Hepatocyte (in vitro differentiated cells): ENCODE data around the gene PCOLCE2. TPM values are rescaled to one million over a fixed set of nuclear protein-coding genes. Genes with fewer than 3 reads are reported as not detected.

ENCODE experiments used
- DNase-seq: peaks from one replicate; pipeline ENCODE4 v3.0.0-alpha.2; 2016; ENCODE audit warnings: low spot score
- H2AFZ ChIP-seq: fragments of 200-600 bp; sonication (generic); 2 replicates; pipeline ENCODE4 v1.6.0; 2016; ENCODE audit warnings: antibody characterized with exemption, mild to moderate bottlenecking
- H3K27ac ChIP-seq: fragments of 200-600 bp; sonication (generic); 2 replicates; pipeline ENCODE4 v1.5.1; 2016; ENCODE audit warnings: mild to moderate bottlenecking
- H3K27me3 ChIP-seq: fragments of 200-600 bp; sonication (generic); 2 replicates; pipeline ENCODE4 v1.6.1; 2016
- H3K36me3 ChIP-seq: fragments of 200-600 bp; sonication (generic); replicated peaks from 2 replicates; pipeline ENCODE4 v1.5.1; 2016; ENCODE audit warnings: low read depth; ENCODE audit not compliant: insufficient read depth
- H3K4me1 ChIP-seq: fragments of 200-600 bp; sonication (generic); 2 replicates; pipeline ENCODE4 v1.5.1; 2016; ENCODE audit warnings: mild to moderate bottlenecking, moderate library complexity; ENCODE audit not compliant: insufficient read depth
- H3K4me2 ChIP-seq: fragments of 200-600 bp; sonication (generic); 2 replicates; pipeline ENCODE4 v1.6.0; 2016
- H3K4me3 ChIP-seq: fragments of 200-600 bp; sonication (generic); 2 replicates; pipeline ENCODE4 v1.5.1; 2016; ENCODE audit warnings: mild to moderate bottlenecking
- H3K79me2 ChIP-seq: fragments of 200-600 bp; sonication (generic); 2 replicates; pipeline ENCODE4 v1.6.0; 2017; ENCODE audit warnings: mild to moderate bottlenecking
- H3K9me2 ChIP-seq: fragments of 200-600 bp; sonication (generic); replicated peaks from 2 replicates; pipeline ENCODE4 v1.6.0; 2017; ENCODE audit warnings: mild to moderate bottlenecking; ENCODE audit not compliant: insufficient read depth
- H3K9me3 ChIP-seq: fragments of 200-600 bp; sonication (generic); 2 replicates; pipeline ENCODE4 v1.5.1; 2016; ENCODE audit warnings: low read depth, mild to moderate bottlenecking
- H4K20me1 ChIP-seq: fragments of 200-600 bp; sonication (generic); 2 replicates; pipeline ENCODE4 v1.6.0; 2016; ENCODE audit warnings: mild to moderate bottlenecking; ENCODE audit not compliant: insufficient read depth, poor library complexity, severe bottlenecking
- EZH2 ChIP-seq: fragments of 200-600 bp; sonication (generic); IDR thresholded peaks from 2 replicates; pipeline ENCODE4 v1.6.1; 2016; ENCODE audit warnings: antibody characterized with exemption, mild to moderate bottlenecking, borderline replicate concordance
- EZH2phosphoT487 ChIP-seq: fragments of 200-600 bp; sonication (generic); IDR thresholded peaks from one replicate; pipeline ENCODE4 v1.6.1; 2018; ENCODE audit warnings: antibody characterized with exemption, mild to moderate bottlenecking, low read depth, moderate library complexity; ENCODE audit not compliant: unreplicated experiment, severe bottlenecking
- WGBS: methylation state at CpG from one replicate; pipeline ENCODE4 v1.1.6; 2016; ENCODE audit warnings: low lambda C conversion rate; ENCODE audit errors: missing lambda C conversion rate; 5-methylcytosine and 5-hydroxymethylcytosine counted together
- polyA plus RNA-seq: library from polyadenylated mRNA; unstranded; fragments of >200 nt; fragmentation: Nextera tagmentation; extraction: Ambion mirVana; gene quantifications from 2 replicates; pipeline ENCODE4 v1.2.1, GENCODE V29; 2016
- small RNA-seq: library from RNA; depleted of rRNA; stranded (forward); fragments of <200 nt; gene quantifications from one replicate; pipeline ENCODE3, GENCODE V24; 2014
- total RNA-seq: library from RNA; depleted of rRNA; stranded (reverse); fragments of >200 nt; gene quantifications from 2 replicates; pipeline ENCODE4 v1.2.3, GENCODE V29; 2014
- TF ChIP-seq, protein P1 (sequence below): fragments of 200-600 bp; sonication (generic); IDR thresholded peaks from 2 replicates; pipeline ENCODE4 v1.5.1; 2016; ENCODE audit warnings: antibody characterized with exemption, mild to moderate bottlenecking; ENCODE audit not compliant: poor library complexity

PCOLCE2 gene
- total and polyA plus RNA-seq, 2 experiments from 2014 or later: 9.2 to 10.8 TPM

DNA sequence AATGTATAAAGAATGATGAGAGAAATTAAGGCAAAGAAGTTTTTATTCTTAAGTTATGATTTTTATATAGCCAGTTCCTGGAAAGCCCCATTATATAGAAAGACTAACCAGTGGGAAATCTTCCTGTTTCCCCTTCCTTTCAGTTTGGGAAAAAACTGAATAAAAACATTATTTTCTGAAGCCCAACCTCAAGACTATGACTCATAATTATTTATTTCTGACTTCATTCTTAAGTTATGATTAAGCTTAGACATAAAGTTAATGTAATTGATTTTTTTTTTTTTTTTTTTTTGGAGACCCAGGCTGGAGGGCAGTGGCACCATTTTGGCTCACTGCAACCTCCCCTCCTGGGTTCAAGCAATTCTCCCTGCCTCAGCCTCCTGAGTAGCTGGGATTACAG is 109.3 kb downstream of the PCOLCE2 start:
- Histone ChIP-seq H3K4me2 (no peak overlapping the region), H3K4me1 (no peaks in the 10 kb centered on the region), H3K36me3 (no peaks in the 10 kb centered on the region), H2AFZ (no peak overlapping the region), H3K4me3 (no peak overlapping the region), H3K27me3 (no peaks in the 10 kb centered on the region), H3K9me2 (no peaks in the 10 kb centered on the region), H3K27ac (no peak overlapping the region), H3K79me2 (no peaks in the 10 kb centered on the region), H3K9me3 (no peaks in the 10 kb centered on the region), H4K20me1 (no peaks in the 10 kb centered on the region)
- TF ChIP-seq, protein P1, sequence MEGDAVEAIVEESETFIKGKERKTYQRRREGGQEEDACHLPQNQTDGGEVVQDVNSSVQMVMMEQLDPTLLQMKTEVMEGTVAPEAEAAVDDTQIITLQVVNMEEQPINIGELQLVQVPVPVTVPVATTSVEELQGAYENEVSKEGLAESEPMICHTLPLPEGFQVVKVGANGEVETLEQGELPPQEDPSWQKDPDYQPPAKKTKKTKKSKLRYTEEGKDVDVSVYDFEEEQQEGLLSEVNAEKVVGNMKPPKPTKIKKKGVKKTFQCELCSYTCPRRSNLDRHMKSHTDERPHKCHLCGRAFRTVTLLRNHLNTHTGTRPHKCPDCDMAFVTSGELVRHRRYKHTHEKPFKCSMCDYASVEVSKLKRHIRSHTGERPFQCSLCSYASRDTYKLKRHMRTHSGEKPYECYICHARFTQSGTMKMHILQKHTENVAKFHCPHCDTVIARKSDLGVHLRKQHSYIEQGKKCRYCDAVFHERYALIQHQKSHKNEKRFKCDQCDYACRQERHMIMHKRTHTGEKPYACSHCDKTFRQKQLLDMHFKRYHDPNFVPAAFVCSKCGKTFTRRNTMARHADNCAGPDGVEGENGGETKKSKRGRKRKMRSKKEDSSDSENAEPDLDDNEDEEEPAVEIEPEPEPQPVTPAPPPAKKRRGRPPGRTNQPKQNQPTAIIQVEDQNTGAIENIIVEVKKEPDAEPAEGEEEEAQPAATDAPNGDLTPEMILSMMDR: no peak
- TF ChIP-seq EZH2phosphoT487 (no peak), EZH2 (no peak)
- DNase-seq: no peak

DNA sequence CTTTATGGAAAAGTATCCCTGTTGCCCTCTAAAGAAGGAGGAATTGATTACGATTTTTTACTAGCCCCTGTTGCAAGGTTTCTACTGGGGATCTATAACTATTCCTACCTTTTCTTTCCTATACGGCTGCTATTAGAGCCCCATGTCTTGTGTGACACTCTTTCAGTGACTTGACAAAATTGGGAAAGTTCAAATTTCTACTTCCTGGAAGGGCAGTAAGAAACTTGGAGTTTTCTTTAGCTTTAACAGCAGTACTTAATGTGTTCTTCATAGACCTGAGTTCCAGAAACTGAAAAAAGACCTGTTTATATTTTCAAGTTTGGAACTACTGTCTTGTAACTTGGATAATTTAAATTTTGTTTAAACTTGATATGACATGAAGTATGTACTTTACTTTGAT is 110.3 kb downstream of the PCOLCE2 start:
- H3K4me3 ChIP-seq: no peak overlapping the region
- 84% methylated on average over 2 of the region's 2 CpGs for WGBS
- H4K20me1 ChIP-seq: no peaks in the 10 kb centered on the region
- no peak overlapping the region for H3K4me2 ChIP-seq
- H3K27ac ChIP-seq: no peak overlapping the region
- H3K36me3 ChIP-seq: no peaks in the 10 kb centered on the region
- no peaks in the 10 kb centered on the region for H3K27me3 ChIP-seq
- H3K79me2 ChIP-seq: no peaks in the 10 kb centered on the region
- TF ChIP-seq EZH2phosphoT487: no peak
- TF ChIP-seq, protein P1: no peak
- TF ChIP-seq EZH2: no peak
- no peaks in the 10 kb centered on the region for H3K9me3 ChIP-seq
- no peaks in the 10 kb centered on the region for H3K9me2 ChIP-seq
- no peaks in the 10 kb centered on the region for H3K4me1 ChIP-seq
- no peak overlapping the region for H2AFZ ChIP-seq
- DNase-seq: no peak

DNA sequence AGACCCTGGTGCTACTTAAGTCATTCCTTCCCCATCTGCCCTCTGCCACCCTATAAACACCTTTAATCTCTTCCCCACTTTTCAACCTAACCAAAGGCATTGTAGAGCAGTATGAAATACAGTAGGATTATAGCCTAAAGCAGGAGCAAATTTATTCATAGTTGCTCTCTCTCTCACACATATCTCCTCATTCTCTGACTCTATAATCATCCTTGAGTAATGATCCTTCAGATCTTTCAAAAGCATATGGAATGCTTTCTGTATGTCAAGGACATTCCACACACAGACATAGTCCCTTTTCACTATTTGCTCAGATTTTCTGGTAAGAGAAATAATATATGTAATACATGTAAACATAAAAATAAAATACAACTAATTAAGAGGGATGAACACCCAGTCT is 111.0 kb downstream of the PCOLCE2 start:
- Histone ChIP-seq H3K36me3 (no peaks in the 10 kb centered on the region), H3K9me3 (no peaks in the 10 kb centered on the region), H3K27me3 (no peaks in the 10 kb centered on the region), H3K4me2 (no peak overlapping the region), H4K20me1 (no peaks in the 10 kb centered on the region), H3K79me2 (no peaks in the 10 kb centered on the region), H2AFZ (no peak overlapping the region), H3K4me3 (no peak overlapping the region), H3K4me1 (no peaks in the 10 kb centered on the region), H3K9me2 (no peaks in the 10 kb centered on the region), H3K27ac (no peak overlapping the region)
- no peak for DNase-seq
- TF ChIP-seq EZH2 (no peak), EZH2phosphoT487 (no peak)

DNA sequence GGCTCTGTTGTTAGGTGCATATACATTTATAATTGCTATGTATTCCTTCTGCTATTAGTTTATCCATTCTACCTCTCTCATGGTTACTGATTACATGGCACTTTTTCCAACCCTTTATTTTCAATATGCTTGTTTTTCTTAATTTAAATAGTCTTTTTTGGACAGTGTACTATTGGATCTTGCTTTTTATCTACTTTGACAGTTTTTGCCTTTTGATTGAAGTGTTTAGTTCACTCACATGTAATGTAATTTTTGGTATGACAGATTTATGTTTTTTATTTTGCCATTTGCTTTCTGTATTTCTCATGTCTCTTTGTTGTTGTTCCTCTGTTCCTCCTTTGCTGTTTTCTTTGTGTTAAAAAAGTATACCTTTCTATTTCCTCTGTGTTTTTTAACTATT is 120.5 kb downstream of the PCOLCE2 start:
- Histone ChIP-seq H3K27me3 (no peaks in the 10 kb centered on the region), H3K9me2 (no peaks in the 10 kb centered on the region), H3K36me3 (no peaks in the 10 kb centered on the region), H3K27ac (no peak overlapping the region), H4K20me1 (no peaks in the 10 kb centered on the region), H2AFZ (no peak overlapping the region), H3K79me2 (no peaks in the 10 kb centered on the region), H3K4me1 (no peaks in the 10 kb centered on the region), H3K4me2 (no peak overlapping the region), H3K9me3 (no peaks in the 10 kb centered on the region), H3K4me3 (no peak overlapping the region)
- TF ChIP-seq EZH2phosphoT487 (no peak), EZH2 (no peak)
- TF ChIP-seq, protein P1: no peak
- DNase-seq: no peak

Small RNA genes lying within 50 kb of the gene (small RNA-seq; reads per million reads assigned to genes)
- not detected for gene RNU7-47P

Other genes with a start within 250 kb of the PCOLCE2 start
- 7.9 and 12.6 TPM in 2 replicates for gene TRPC1, start 165.0 kb downstream of the PCOLCE2 start, total RNA-seq
- gene TRPC1, start 165.0 kb downstream of the PCOLCE2 start, polyA plus RNA-seq: 3.3 and 4.4 TPM in 2 replicates
- 2.9 and 3.8 TPM in 2 replicates for gene PAQR9, start 74.6 kb upstream of the PCOLCE2 start, total RNA-seq
- gene PAQR9, start 74.6 kb upstream of the PCOLCE2 start, polyA plus RNA-seq: 1.3 and 3.8 TPM in 2 replicates
- gene U2SURP, start 112.5 kb upstream of the PCOLCE2 start, total RNA-seq: 71.4 and 86.1 TPM in 2 replicates
- 41.5 and 45.7 TPM in 2 replicates for gene U2SURP, start 112.5 kb upstream of the PCOLCE2 start, polyA plus RNA-seq
- gene CHST2, start 230.7 kb upstream of the PCOLCE2 start, total RNA-seq: 14.4 and 16.1 TPM in 2 replicates
- 12.2 and 12.5 TPM in 2 replicates for gene CHST2, start 230.7 kb upstream of the PCOLCE2 start, polyA plus RNA-seq